ENCODE data around the gene FGFRL1.
"Not testable (repeated sequence)": the region's sequence is repeated elsewhere in the genome, so short reads cannot be mapped to it uniquely, and the experiment has no call there.

Gene FGFRL1

DNA sequence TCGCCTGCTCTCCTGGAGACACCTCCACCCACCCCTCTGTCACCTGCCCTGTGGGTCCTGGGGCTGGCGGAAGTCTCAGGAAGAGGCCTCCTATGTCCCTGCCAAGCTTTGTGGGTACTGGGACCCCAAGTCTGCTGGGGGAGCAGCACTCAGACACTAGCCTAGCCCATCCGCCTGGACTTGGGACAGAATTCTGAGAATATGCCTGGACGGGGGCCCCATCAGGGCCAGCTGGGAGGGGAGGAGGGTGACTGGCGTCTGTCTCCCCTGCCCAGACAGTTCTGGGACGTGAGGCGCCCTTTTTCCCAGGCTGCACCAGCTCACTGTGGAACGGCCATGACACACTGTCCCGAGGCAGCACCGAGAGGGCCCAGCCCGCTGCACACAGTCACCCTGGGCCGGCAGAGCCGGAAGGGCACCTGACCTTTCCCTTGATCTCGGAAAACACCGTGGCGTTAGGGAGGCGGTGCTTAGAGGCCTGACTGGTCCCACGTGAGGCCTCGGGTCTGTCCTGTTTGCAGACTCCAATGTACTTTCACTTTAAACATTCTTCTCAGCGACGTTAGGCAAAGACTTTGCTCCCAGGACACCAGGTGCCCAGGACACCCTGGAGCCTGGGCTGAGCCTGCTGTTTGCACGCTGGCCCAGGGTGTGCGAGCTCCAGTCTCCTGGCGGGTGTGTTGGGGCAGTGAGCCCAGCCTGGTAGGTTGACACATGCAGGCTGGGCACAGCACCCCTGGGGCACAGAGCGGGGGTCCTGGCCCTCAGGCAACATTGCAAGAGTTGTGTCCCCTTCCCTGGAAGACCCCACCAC lies 18.9 kb upstream of the FGFRL1 start:
- DNase-seq (ENCODE audit: low read depth in 2 of 2), result no peak

DNA sequence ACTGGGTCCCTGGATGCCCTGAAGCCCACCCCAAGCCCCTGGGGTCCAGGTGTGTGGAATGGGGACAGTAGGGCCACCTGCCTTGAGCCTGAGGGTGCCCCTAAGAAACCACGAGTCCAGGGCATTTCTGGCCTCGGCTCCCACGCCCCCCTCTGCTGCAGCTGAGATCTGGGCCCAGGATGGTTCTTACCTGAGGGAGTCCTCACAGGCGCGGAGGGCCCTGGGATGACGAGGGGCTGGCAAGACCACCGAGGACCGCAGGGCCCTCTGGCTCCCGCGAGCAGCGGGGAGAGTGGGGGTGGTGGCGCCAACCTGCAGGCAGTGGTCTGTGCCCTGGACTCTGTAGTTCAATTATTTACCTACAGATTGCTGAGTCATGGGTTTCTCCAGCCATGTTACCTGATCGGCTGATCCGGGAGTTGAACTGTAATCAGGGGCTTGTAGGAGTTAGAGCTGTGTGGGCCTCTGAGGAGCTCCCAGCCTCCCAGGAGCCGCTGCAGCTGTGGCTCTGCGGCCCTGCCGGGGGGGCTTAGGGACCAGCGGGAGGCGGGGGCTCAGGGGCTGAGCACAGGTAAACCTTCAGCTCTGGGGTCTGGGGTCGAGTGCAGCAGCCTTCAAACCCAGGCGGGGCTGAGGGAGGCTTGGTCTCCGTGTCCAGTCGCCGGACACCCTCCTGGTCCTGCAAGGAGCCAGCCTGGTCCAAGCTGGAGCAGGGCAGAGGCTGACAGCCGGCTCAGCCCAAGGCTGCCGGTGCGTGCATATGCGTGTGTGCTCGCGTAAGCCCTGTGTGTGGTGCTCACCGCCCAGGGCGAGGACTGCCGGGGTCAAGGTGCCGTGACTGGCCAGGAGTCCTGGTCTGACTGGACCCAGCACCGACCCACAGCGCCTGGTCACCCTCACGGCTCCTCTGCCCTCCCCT lies 18.1 kb upstream of the FGFRL1 start, which contains the start of gene SLC26A1:
Gene SLC26A1, minus strand, starts transcription at position 294 of the 919 bp plus-strand sequence. CDS start 1,701 bp downstream, outside the sequence.
- DNase-seq (ENCODE audit: low read depth in 2 of 2), result no peak

DNA sequence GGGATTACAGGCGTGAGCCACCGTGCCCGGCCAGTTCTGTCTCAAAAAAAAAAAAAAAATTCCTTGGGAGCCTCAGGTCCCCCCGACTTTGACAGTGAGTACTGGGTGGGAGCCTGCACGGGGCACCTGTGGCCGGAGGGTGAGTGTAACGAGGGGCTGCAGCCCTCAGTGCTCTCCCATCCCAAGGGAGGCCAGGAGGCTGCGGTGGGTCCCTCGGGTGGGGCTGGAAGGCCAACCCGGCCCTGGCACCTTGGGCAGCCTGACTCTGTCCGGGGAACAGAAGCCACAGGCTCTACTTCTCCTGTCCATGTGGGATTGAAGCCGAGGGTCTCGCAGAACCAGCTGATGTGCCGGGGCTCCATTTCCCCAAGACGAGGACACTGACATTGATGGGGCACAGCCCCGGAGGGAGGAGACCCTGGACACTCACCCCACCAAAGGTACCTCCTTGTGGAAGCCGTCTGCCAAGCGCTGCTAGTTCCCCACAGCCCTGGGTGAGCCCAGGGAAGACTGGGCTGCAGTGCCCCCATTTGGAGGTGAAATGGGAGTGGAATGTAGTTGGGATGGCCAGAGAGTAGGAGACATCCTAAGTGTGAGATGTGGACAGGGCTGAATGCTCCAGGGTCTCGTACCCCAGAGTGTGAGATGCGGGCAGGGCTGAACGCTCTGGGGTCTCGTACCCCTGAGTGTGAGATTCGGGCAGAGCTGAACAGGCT lies 16.0 kb upstream of the FGFRL1 start:
- DNase-seq (ENCODE audit: low read depth in 2 of 2), result no peak

DNA sequence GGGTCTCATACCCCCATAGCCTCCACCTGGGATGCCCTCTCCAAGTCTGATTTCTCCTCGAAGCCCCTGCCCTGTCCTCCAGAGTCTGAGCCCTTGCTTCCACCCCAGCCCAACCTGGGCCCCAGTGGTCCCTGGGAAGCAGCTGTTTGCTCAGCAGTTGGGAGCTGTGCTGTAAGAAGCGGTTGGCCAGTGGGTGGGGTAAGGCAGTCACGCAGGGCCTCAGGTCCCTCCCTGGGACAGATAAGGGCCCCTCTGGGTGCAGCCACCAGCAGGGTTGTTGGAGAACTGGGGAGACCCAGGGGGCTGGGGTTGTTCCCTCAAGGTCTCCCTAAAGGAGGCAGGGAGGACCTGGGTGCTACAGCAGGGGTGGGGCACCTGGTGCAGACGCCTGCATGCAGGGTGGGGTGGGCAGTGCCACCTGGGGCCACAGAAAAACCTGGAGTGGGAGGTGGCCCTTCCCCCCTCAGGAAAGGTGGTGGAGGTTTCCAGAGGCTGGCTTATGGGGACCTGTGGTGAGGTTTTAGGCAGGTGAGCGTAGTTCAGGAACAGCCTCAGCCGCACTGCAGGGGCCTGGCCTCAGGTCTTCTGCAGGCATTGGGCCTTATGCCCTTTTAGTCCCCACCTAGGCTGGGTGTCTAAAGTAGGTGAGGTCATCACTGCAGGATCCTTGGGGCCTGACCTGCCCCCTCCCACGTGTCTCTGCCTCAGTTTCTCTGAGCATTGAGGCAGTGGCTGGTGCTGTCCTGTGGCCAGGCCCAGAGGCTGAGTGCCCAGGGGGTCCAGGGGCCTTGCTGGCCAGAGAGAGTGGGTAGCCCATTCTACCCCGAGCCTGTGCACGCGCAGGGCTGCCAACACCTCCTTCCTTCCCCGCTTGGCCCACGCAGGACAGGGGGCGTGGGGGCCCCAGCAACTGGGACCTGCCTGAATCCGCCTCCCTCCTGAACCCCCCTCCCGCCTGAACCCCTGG lies 15.1 kb upstream of the FGFRL1 start:
- no peak for DNase-seq (ENCODE audit: low read depth in 2 of 2)

DNA sequence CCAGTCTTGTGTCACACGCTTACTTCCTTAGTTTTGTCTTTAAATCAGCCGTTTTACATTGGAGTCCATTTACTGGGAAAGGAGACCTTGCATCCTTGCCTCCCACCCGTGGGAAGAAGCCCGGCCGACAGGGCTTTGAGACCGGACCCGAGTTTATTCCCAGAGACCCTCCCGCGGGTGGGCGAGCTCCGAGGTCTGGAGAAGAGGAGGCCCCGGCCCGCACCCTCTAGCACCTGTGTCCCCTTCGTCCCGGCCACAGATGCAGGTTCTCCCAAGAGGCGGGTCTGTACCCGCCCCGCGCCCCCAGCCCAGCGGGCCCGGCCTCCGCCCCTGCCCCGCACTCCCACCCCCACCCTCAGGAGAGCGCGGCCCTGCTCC lies 14.4 kb upstream of the FGFRL1 start:
- no peak for DNase-seq (ENCODE audit: low read depth in 2 of 2)

DNA sequence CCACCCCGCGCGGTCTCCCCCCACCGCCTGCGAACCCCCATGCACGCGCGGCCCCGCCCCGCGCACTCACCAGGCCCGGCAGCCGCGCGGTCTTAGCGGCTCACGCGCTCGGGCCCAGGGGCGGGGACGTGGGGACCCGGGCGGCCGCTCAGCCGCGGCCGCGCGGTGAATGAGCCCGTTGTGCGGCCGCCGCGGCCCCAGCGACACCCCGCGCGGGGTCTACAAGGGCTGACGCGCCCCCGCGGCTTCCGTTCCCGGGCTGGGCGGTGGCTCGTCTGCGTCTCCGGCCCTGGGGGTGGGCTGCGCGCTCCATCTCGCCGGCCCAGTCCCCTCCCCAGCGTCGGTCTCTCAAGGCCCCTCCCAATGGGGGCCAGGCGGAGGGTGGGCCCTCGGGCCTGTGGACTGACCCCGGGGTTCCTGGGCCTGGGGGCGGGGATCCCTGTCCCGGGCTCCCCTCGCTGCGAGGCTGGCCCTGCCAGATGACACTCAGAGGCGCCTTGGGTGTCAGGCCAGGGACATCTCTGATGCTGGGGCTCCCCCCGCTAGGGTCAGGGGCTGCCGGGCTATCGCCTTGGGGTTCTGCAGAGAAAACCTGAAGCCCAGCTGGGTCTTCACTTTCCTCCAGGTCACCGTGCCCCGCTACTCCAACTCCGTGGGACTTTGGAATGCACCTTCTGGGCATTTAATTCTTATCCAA lies 13.9 kb upstream of the FGFRL1 start:
- no peak for DNase-seq (ENCODE audit: low read depth in 2 of 2)

DNA sequence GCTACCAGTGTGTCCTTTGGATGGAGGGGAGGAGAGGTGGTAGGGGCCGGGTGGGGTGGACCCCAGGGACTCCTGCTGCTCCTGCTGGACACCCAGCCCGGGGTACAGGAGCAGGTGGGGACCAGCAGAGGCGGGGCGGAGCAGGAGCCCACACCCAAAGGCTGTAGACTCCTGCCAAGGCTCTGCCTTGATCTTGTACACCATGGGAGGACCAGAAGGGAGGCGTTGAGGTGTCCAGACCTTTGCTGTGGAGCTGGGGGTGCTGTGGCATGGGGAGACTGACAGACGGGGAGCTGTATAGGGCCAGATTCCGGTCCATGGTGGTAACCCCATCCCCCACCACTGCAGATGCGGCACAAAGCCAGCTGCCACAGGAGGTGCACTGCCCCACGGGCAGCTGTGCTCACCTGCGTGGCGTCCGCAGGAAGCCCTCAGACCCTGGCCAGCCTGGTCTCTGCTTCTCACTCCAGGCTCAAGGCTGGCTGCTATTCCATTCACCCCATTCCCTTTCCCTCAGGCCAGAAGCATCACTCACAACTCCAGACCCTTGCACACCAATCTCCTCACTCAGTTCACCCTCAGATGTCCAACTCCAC lies 13.2 kb upstream of the FGFRL1 start:
- no peak for DNase-seq (ENCODE audit: low read depth in 2 of 2)

DNA sequence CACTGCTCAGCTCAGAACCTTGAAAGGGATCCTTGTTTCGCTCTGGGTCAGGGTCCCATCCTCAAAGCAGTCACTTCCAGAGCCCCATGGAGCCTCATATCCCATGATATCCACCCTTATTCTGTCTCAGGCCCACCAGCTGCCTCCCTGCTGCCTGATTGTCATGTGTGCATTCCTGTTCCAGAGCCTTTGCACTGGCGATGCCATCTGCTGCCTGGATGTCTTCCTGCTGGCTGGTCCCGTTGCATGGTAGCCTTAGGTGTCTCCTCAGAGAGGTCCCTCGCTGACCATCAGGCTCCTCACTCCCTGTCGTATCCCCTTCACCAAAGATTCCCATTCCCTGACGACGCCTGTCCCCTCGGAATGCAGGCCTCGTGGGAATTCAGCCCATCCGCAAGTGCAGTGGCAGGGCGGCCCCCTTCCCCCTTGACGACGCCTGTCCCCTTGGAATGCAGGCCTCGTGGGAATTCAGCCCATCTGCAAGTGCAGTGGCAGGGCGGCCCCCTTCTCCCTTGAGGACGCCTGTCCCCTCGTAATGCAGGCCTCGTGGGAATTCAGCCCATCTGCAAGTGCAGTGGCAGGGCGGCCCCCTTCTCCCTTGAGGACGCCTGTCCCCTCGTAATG lies 12.1 kb upstream of the FGFRL1 start:
- not testable (repeated sequence) for DNase-seq (ENCODE audit: low read depth in 2 of 2)

DNA sequence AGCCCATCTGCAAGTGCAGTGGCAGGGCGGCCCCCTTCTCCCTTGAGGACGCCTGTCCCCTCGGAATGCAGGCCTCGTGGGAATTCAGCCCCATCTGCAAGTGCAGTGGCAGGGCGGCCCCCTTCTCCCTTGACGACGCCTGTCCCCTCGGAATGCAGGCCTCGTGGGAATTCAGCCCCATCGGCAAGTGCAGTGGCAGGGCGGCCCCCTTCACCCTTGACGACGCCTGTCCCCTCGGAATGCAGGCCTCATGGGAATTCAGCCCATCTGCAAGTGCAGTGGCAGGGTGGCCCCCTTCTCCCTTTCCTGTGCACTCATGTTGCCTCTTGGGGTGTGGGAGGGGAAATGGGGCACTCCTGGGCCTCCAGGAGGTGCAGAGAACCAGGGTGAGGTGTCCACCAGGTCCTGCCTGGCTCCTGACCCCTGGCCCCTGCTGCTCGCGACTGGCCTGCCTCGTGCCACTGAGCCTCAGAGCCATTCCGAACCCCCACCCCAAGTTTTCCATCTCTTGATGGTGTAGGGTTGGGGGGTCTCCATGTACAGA lies 11.5 kb upstream of the FGFRL1 start:
- DNase-seq (ENCODE audit: low read depth in 2 of 2), result no peak

DNA sequence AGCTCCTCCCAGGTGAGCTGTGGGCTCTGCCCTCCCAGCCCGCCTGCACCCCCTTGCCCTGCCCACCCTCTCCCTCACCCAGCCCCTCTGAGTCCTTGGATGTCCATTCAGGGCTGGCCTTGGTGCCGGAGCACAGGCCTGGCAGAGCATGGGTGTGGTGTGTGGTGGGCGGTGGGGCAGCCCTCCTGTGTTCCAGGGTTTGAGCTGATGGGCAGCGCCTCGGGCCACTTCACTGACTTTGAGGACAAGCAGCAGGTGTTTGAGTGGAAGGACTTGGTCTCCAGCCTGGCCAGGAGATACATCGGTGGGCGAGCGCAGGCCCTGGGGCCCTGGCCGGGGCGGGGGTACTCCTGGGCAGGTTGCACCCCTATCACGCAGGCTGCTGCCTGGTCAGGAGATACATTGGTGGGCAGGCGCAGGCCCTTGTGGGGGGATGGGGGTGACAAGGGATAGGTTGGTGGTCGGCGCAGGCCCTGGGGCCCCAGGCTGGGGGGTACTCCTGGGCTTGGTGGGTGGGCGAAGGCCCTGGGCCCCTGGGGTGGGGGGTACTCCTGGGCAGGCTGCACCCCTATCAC lies 10.7 kb upstream of the FGFRL1 start:
- no peak for DNase-seq (ENCODE audit: low read depth in 2 of 2)

DNA sequence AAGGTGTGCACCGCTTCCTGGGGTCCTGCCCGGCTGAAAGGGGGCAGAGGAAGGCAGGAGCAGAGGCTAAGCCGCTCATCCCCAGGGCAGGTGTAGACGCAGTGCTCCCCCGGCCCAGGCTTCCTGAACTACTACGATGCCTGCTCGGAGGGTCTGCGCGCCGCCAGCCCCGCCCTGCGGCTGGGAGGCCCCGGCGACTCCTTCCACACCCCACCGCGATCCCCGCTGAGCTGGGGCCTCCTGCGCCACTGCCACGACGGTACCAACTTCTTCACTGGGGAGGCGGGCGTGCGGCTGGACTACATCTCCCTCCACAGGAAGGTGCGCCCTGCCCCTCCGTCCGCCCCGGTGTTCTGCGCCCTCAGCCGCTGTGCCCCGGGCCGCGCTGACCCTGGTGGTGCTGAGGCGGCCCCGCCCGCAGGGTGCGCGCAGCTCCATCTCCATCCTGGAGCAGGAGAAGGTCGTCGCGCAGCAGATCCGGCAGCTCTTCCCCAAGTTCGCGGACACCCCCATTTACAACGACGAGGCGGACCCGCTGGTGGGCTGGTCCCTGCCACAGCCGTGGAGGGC lies 9.8 kb upstream of the FGFRL1 start:
- no peak for DNase-seq (ENCODE audit: low read depth in 2 of 2)

DNA sequence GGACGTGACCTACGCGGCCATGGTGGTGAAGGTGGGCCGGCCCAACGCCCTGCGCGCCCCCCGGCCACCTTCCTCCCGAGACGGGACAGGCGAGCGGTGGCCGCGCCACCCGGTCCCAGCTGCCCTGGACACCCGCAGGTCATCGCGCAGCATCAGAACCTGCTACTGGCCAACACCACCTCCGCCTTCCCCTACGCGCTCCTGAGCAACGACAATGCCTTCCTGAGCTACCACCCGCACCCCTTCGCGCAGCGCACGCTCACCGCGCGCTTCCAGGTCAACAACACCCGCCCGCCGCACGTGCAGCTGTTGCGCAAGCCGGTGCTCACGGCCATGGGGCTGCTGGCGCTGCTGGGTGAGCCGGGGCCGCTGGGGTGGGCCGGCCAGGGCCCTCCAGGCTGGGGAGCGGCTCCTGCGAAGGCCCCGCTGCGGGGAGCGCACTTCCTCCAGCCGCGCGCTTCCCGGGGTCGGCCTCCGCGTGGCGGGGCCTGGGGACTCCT lies 9.2 kb upstream of the FGFRL1 start:
- DNase-seq (ENCODE audit: low read depth in 2 of 2), result no peak

DNA sequence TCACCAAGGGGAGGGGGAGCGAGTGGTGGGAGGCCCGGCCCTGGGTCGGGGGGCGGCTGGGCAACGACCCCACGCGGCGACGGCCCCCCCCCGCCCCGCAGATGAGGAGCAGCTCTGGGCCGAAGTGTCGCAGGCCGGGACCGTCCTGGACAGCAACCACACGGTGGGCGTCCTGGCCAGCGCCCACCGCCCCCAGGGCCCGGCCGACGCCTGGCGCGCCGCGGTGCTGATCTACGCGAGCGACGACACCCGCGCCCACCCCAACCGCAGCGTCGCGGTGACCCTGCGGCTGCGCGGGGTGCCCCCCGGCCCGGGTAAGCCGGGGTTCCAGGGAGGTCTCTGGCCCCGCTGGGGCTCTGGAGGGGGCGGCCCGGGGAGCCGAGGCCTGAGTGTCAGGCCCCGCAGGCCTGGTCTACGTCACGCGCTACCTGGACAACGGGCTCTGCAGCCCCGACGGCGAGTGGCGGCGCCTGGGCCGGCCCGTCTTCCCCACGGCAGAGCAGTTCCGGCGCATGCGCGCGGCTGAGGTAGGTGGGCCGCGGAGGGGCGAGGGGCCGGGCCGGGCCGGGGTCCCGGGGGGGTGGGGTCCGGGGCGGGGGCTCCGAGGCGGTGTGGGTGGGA lies 8.7 kb upstream of the FGFRL1 start:
- DNase-seq (ENCODE audit: low read depth in 2 of 2), result no peak

DNA sequence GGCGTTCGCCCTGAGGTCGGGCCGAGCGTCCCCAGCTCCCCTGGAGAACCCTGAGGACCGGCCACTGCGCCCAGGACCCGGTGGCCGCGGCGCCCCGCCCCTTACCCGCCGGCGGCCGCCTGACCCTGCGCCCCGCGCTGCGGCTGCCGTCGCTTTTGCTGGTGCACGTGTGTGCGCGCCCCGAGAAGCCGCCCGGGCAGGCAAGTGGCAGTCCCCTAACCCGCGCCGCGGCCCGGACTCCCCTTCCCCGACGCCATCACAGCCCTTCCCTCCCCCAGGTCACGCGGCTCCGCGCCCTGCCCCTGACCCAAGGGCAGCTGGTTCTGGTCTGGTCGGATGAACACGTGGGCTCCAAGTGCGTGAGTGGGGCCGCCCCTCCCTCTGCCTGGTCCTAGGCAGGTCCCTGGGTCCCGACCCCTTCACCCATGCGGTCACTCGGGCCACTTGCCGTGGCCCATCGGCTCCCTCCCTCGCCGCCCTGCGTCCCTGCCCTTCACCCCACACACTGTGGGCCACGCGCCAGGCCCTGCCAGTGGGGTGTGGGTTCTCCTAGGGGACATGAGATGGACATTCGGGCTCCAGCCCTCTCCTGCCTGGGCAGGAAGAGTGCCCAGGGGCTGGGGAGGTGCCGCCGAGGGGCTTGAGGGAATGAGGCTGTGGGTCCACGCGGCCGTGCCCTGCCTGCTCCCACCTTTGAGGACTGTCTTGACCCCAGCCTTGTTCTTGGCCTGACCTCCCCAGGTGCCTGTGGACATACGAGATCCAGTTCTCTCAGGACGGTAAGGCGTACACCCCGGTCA lies 8.0 kb upstream of the FGFRL1 start:
- DNase-seq (ENCODE audit: low read depth in 2 of 2), result no peak

DNA sequence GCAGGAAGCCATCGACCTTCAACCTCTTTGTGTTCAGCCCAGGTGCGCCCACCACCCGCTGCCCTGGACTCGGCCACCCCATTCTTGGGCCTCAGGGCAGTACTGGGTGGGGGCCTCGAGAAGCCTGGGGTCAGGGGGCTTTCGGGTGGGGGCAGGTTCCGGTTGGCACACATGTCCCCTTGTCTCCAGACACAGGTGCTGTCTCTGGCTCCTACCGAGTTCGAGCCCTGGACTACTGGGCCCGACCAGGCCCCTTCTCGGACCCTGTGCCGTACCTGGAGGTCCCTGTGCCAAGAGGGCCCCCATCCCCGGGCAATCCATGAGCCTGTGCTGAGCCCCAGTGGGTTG lies 7.4 kb upstream of the FGFRL1 start:
- no peak for DNase-seq (ENCODE audit: low read depth in 2 of 2)

DNA sequence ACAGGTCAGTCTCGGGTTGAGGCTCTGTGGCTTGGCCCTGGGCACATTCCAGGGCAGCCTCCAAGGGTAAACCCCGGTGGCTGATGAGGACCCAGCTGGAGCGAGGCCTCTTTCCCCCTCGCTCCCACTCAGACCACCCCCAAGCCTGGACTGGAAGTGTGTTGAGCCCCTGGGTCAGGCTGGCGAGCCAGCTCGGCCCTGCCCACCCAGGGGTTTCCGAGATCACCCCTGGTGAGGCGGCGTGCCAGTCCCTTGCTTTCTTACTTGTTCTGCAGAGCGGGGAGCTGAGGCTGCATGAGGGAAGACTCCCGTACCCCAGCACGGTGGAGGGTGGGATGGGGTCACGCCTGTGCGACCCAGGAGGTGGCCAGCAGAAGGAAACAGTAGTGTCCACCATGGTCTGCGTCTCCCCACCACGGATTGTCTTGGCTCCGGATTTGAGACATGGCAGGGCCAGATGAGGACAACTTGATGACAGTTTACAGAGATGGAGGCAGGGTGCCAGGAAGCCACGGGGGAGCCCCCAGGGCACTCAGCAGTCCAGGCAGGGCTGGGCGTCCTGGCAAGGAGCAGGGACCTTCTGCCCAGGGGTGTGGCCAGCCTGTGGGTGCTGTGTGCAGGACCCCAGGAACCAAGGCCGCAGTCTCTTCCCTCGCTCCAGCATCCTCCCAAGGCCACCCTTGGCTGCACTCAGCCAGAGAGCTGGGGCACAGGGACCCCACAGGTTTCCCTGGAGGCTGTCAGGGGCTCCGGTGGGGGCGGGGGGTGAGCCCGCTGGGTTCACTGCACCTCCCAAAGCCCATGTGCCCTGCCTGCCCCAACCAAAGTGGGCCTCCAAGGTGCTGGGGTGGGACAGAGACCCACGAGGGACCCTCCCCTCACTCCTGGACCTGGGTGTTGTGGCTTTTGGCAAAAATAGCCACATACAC lies 6.6 kb upstream of the FGFRL1 start:
- no peak for DNase-seq (ENCODE audit: low read depth in 2 of 2)

Measured in stimulated activated CD4-positive, alpha-beta T cell treated with anti-CD3 and anti-CD28 coated beads, Interleukin-1b, Interleukin-23, amount 100 ng/mL, for 4 hours (primary cell).